Measurements from ENCODE around the gene CDH15.

DNA sequence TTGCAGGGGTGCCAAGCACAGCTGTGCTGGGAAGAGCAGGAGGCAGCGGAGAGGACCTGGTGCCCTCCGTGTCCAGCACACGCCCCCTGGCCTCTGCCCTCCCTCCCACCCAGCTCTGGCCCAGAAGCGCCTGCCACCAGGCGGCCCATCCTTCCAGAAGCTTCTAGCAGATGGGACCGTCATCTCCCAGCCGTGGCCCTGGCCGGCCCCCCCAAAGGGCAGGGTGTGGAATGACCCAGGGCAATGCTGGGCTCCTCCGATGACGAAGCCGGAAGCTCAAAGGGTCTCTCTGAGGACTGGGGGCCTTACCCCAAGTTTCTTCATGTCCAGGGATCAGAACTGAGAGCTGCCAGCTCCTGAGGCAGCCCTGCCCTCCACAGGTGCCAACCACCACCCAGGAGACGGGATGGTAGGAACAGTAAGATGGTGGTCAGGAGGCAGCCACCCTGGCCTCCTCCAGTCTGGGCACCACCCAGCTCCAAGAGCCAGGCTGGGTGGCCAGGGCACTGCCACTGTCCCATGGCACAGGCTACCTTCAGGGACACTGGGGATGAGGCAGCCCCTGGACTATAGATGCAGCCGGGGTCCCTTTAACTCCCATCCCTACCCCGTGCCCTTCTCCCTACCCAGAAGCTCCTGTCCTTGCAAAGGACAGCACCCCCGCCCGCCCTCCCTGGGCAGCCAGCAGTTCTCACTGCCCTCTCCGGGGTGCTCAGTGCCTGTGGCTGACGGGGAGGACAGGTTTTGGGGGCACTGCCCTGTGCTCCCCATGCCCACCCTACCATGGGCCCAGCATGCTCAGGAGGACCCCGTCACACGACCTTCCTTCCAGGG lies 6.5 kb upstream of the CDH15 start:
- TF ChIP-seq, protein P1, sequence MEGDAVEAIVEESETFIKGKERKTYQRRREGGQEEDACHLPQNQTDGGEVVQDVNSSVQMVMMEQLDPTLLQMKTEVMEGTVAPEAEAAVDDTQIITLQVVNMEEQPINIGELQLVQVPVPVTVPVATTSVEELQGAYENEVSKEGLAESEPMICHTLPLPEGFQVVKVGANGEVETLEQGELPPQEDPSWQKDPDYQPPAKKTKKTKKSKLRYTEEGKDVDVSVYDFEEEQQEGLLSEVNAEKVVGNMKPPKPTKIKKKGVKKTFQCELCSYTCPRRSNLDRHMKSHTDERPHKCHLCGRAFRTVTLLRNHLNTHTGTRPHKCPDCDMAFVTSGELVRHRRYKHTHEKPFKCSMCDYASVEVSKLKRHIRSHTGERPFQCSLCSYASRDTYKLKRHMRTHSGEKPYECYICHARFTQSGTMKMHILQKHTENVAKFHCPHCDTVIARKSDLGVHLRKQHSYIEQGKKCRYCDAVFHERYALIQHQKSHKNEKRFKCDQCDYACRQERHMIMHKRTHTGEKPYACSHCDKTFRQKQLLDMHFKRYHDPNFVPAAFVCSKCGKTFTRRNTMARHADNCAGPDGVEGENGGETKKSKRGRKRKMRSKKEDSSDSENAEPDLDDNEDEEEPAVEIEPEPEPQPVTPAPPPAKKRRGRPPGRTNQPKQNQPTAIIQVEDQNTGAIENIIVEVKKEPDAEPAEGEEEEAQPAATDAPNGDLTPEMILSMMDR (IDR thresholded peaks at IDR 0.05; ENCODE audit: insufficient read depth, low read length, poor library complexity, severe bottlenecking), result no peak
- TF ChIP-seq EZH2phosphoT487 (conservative IDR thresholded peaks at IDR 0.05; ENCODE audit: low read length), result no peak

All from SU-DHL-6 (cell line).